NT2/D1 (cell line): Measurements from ENCODE around the gene RBMS1.

Experiments
- DNase-seq: peaks from one replicate; pipeline ENCODE4 v3.0.0-alpha.2; 2011; ENCODE audit warnings: low read depth, low spot score
- H3K27me3 ChIP-seq: 2 replicates; pipeline ENCODE4 v1.6.0; 2011; ENCODE audit warnings: mild to moderate bottlenecking; ENCODE audit not compliant: insufficient read length, insufficient read depth
- H3K36me3 ChIP-seq: 2 replicates; pipeline ENCODE4 v1.6.1; 2011; ENCODE audit warnings: mild to moderate bottlenecking, low read length, mixed read lengths; ENCODE audit not compliant: insufficient read depth, insufficient read length
- H3K4me1 ChIP-seq: 2 replicates; pipeline ENCODE4 v1.5.1; 2011; ENCODE audit not compliant: insufficient read depth, insufficient read length
- H3K4me3 ChIP-seq: 2 replicates; pipeline ENCODE4 v1.5.1; 2011; ENCODE audit warnings: low read depth; ENCODE audit not compliant: insufficient read length
- H3K9ac ChIP-seq: 2 replicates; pipeline ENCODE4 v1.6.0; 2011; ENCODE audit warnings: low read depth; ENCODE audit not compliant: insufficient read length
- H3K9me3 ChIP-seq: 2 replicates; pipeline ENCODE4 v1.5.1; 2011; ENCODE audit warnings: mild to moderate bottlenecking, low read length; ENCODE audit not compliant: insufficient read depth
- SUZ12 ChIP-seq: IDR thresholded peaks from 2 replicates; pipeline ENCODE4 v1.6.1; 2011; ENCODE audit not compliant: insufficient read length, insufficient read depth; ENCODE audit errors: extremely low read depth
- YY1 ChIP-seq: IDR thresholded peaks from 2 replicates; pipeline ENCODE4 v1.6.1; 2011; ENCODE audit not compliant: insufficient read length, insufficient read depth
- ZNF274 ChIP-seq: IDR thresholded peaks from 2 replicates; pipeline ENCODE4 v1.6.1; 2011; ENCODE audit warnings: mild to moderate bottlenecking, low read depth, low read length

RBMS1 gene

DNA sequence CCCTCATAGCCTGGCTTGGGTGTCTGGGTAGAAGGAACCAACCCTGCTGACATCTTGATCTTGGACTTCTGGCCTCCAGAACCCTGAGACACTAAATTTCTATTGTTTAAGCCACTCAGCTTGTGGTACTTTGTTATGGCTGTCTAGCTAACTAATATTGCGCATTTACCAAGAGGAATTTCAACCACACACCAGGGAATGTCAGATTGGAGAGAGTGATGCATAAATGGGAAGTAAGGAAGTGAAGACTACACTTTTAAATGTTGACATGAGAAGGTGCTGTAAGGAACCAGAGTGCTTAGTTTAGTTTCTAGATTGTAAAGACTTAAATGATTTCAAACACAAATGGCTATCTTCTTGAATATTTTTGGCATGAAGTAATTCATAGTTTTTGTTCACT lies 194.6 kb downstream of the RBMS1 start:
- no peak for DNase-seq
- Histone ChIP-seq H3K27me3 (no peaks in the 10 kb centered on the region), H3K36me3 (peaks cover 58% of the 10 kb centered on the region), H3K9me3 (no peaks in the 10 kb centered on the region), H3K4me1 (no peaks in the 10 kb centered on the region), H3K9ac (no peak overlapping the region), H3K4me3 (no peak overlapping the region)
- TF ChIP-seq SUZ12 (no peak), YY1 (no peak), ZNF274 (no peak)

DNA sequence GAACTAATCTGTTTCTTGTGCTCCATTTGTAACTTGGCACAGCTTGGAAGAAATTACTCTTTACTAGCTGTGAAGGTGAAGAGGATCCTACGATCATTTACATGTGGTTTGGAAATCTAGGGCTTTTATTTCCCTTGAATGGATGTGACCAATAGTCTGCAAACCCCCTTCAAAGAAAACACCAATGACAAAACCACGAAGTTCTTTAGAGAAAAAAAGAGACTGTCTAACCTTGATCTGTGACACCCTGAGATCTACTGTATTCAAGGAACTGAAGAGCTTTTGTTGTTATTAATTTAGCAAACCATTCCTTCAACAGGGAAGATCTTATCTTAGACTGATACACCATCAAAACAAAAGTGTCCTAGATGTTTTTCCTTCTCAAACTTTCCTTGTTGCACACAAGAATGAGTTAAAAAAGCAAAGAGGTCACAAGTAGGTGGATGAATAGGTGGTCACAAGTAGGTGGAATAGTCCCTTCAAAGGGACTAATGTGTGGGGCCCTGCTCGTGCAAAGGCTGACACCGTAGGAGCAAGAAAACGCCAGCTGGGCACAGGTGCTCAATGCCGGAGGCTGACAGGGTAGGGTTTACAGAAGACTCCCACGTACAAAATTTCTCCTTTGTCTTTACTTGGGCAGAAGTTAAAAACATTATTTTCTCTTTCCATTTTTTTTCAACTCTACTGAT lies 197.9 kb downstream of the RBMS1 start:
- H3K36me3 ChIP-seq, result peaks cover 66% of the 10 kb centered on the region
- no peaks in the 10 kb centered on the region for H3K4me1 ChIP-seq
- H3K9ac ChIP-seq, result no peak overlapping the region

DNA sequence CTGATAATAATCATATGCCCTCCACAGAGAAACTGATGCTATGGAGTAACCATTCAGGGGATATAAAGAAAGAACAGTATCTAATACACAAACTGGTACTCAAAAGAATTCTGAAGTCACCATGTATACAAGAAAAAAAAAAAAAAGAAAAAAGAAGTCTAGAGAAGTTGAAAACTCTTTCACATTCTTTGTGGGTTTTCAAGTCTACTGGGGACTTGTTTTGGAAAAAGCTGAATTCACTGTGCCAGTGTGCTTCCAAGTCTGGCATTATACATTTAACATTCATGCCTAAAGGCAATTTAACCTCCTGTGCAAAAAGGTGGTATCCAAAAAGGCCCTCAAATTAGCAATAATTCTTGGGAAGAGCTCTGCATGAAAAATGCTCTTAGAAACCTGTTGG lies 198.7 kb downstream of the RBMS1 start:
- no peak for DNase-seq
- TF ChIP-seq YY1 (no peak), ZNF274 (no peak), SUZ12 (no peak)
- H3K4me1 ChIP-seq, result no peaks in the 10 kb centered on the region
- H3K9ac ChIP-seq, result no peak overlapping the region
- no peaks in the 10 kb centered on the region for H3K27me3 ChIP-seq
- H3K36me3 ChIP-seq, result peaks cover 67% of the 10 kb centered on the region
- no peaks in the 10 kb centered on the region for H3K9me3 ChIP-seq
- no peak overlapping the region for H3K4me3 ChIP-seq

More for the DNA sequence above, 197.9 kb downstream of the RBMS1 start:
- DNase-seq, result no peak
- TF ChIP-seq YY1, result no peak
- no peak for TF ChIP-seq ZNF274
- no peak for TF ChIP-seq SUZ12
- no peaks in the 10 kb centered on the region for H3K27me3 ChIP-seq
- no peak overlapping the region for H3K4me3 ChIP-seq
- no peaks in the 10 kb centered on the region for H3K9me3 ChIP-seq

DNA sequence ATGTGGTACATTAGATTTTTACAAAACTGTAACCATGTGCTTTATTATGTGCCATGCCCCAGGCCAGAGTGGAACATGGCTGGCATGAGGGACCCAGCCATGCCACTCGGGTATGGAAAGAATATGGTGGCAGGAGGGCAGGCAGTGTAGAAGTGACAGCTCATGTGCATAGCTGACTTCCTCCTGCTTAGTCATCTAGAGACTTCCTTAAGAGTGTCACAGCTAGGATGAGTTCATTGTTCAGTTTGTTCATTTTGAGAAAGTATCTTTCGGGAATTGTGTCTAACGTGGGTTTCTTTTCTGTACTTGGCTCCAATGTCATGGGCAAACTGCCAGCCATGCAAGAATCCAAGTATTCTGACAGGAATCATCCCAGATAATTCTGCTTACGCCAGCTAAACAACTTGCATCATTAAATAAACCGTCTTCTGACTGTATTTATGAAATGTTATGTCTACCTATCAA lies 199.2 kb downstream of the RBMS1 start:
- Histone ChIP-seq H3K4me1 (no peaks in the 10 kb centered on the region), H3K36me3 (peaks cover 62% of the 10 kb centered on the region), H3K9me3 (no peaks in the 10 kb centered on the region), H3K4me3 (no peak overlapping the region), H3K27me3 (no peaks in the 10 kb centered on the region), H3K9ac (no peak overlapping the region)
- TF ChIP-seq YY1, result no peak
- TF ChIP-seq SUZ12, result no peak
- no peak for TF ChIP-seq ZNF274
- no peak for DNase-seq

- peaks cover 58% of the 10 kb centered on the region for H3K36me3 ChIP-seq
- no peak overlapping the region for H3K9ac ChIP-seq
- H3K4me1 ChIP-seq, result no peaks in the 10 kb centered on the region
- H3K27me3 ChIP-seq, result no peaks in the 10 kb centered on the region
- DNase-seq, result no peak
- H3K9me3 ChIP-seq, result no peaks in the 10 kb centered on the region
- no peak for TF ChIP-seq SUZ12
- TF ChIP-seq YY1, result no peak
- TF ChIP-seq ZNF274, result no peak
- H3K4me3 ChIP-seq, result no peak overlapping the region
Measured at GRCh38 chr2:160293391-160294091, 200.1 kb downstream of the RBMS1 start.

DNA sequence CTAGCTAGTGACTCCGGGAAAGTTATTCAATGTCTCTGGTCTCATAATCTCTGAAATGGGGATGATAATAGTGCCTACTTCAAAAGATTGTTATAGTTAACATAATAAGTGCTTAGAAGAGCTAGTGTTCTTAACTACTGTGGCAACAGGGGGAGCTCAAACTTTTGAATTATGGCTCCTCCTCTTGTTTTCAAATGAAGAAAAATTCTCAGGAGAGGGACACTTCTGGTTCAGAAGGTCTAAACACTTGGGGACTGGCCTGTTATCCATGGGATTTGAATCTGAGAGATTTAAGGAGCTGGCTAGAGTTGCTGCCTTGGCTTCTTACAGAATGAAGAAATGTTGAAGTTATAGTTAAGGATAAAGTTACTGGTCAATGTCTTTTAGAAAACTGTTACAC lies 201.4 kb downstream of the RBMS1 start:
- Histone ChIP-seq H3K4me1 (no peaks in the 10 kb centered on the region), H3K36me3 (peaks cover 52% of the 10 kb centered on the region)
- DNase-seq, result no peak

DNA sequence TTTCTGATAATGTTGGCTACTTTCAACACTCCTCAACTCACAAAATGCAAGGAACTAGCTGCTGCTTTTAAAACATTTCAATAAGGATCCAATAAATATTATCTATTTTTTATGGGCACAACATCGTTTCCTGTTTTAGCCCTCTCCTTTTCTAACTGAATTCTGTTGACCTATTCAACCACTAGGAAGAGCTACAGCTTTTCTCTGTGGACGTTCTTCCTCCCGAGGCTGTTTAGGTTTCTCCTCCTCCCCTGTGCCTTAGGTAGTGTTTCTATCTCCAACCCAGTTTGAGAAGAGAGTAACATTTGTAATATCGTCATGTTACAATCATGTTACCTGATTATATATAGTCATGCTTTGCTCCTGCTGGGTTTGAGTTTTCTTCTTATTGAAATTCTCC lies 202.2 kb downstream of the RBMS1 start:
- TF ChIP-seq SUZ12 (no peak), ZNF274 (no peak), YY1 (no peak)
- no peak overlapping the region for H3K9ac ChIP-seq
- H3K4me1 ChIP-seq, result no peaks in the 10 kb centered on the region
- no peaks in the 10 kb centered on the region for H3K9me3 ChIP-seq
- H3K27me3 ChIP-seq, result no peaks in the 10 kb centered on the region
- peaks cover 54% of the 10 kb centered on the region for H3K36me3 ChIP-seq
- H3K4me3 ChIP-seq, result no peak overlapping the region
- no peak for DNase-seq

More for the DNA sequence above, 201.4 kb downstream of the RBMS1 start:
- TF ChIP-seq YY1 (no peak), ZNF274 (no peak), SUZ12 (no peak)
- Histone ChIP-seq H3K9me3 (no peaks in the 10 kb centered on the region), H3K27me3 (no peaks in the 10 kb centered on the region), H3K9ac (no peak overlapping the region), H3K4me3 (no peak overlapping the region)
